Lower lobe of right lung (tissue), 2 donors: ENCODE data around the gene TRIM24. TPM values are rescaled to one million over a fixed set of nuclear protein-coding genes. Genes with fewer than 3 reads are reported as not detected.
"Not testable (repeated sequence)": the region's sequence is repeated elsewhere in the genome, so short reads cannot be mapped to it uniquely, and the experiment has no call there.

ENCODE experiments used
- ATAC-seq, 2 donors: fragments of 200-7000 bp; cut with Tn5 transposase; one replicate each; pipeline ENCODE4 v1.9.1; 2020 to 2022; ENCODE audit warnings: mild to moderate bottlenecking in 2 of 2, moderate library complexity in 2 of 2
- DNase-seq: peaks from one replicate; pipeline ENCODE4 v3.0.0-alpha.2; 2020
- H3K27ac ChIP-seq: fragments of 200-600 bp; one replicate; pipeline ENCODE4 v1.8.0; 2022
- H3K27me3 ChIP-seq: fragments of 200-600 bp; one replicate; pipeline ENCODE4 v1.8.0; 2022; ENCODE audit warnings: low read depth
- H3K36me3 ChIP-seq: fragments of 200-600 bp; one replicate; pipeline ENCODE4 v1.8.0; 2022; ENCODE audit warnings: mild to moderate bottlenecking
- H3K4me1 ChIP-seq: fragments of 200-600 bp; one replicate; pipeline ENCODE4 v1.8.0; 2022
- H3K4me3 ChIP-seq: fragments of 200-600 bp; one replicate; pipeline ENCODE4 v1.8.0; 2022; ENCODE audit warnings: mild to moderate bottlenecking
- H3K9me3 ChIP-seq: fragments of 200-600 bp; one replicate; pipeline ENCODE4 v1.8.0; 2022
- intact Hi-C: fragments of 100-400 bp; cut with DNase I; formaldehyde crosslinking; loops from one replicate; pipeline ENCODE4 v1.11.0; 2022
- total RNA-seq: library from RNA; stranded (reverse); fragmentation: NEBNext Ultra II Directional; extraction: Animal tissue kit (Norgen Biotek cat#: 25700); gene quantifications from one replicate; pipeline ENCODE4 v1.2.1, GENCODE V29; 2021
- TF ChIP-seq, protein P1 (sequence below): fragments of 200-600 bp; IDR thresholded peaks from one replicate; pipeline ENCODE4 v1.8.0; 2022; ENCODE audit warnings: antibody characterized with exemption, mild to moderate bottlenecking
- donor health status: DM: no; HTN: yes; CAD: no; lungs with severe emphysema.

The TRIM24 gene
- total RNA-seq, 1 donor from 2014 or later: 25.8 TPM

DNA sequence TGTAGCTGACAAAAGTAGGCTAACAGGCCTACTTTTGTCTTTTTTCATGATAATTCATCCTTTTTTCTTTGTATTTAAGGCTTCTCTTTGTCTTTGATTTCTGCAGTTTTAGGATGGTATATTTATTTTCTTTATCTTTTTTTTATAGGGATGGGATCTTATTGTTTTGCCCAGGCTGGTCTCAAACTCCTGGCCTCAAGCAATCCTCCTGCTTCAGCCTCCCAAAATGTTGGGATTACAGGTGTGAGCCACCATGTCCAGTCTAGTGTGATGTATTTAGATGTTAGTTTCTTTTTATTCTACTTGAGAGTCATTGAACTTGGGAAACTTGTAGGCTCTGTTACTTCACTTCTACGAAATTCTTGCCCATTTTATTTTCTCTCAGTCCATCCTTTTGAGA, 35.4 kb downstream of the TRIM24 start:
- H3K4me1 ChIP-seq: peaks cover 10% of the 10 kb centered on the region
- no peaks in the 10 kb centered on the region for H3K27me3 ChIP-seq
- H3K36me3 ChIP-seq: no peaks in the 10 kb centered on the region
- no peaks in the 10 kb centered on the region for H3K9me3 ChIP-seq
- DNase-seq (no peak), ATAC-seq (no peak)
- H3K27ac ChIP-seq: no peak overlapping the region
- intact Hi-C loops: no loop called here
- TF ChIP-seq, protein P1, sequence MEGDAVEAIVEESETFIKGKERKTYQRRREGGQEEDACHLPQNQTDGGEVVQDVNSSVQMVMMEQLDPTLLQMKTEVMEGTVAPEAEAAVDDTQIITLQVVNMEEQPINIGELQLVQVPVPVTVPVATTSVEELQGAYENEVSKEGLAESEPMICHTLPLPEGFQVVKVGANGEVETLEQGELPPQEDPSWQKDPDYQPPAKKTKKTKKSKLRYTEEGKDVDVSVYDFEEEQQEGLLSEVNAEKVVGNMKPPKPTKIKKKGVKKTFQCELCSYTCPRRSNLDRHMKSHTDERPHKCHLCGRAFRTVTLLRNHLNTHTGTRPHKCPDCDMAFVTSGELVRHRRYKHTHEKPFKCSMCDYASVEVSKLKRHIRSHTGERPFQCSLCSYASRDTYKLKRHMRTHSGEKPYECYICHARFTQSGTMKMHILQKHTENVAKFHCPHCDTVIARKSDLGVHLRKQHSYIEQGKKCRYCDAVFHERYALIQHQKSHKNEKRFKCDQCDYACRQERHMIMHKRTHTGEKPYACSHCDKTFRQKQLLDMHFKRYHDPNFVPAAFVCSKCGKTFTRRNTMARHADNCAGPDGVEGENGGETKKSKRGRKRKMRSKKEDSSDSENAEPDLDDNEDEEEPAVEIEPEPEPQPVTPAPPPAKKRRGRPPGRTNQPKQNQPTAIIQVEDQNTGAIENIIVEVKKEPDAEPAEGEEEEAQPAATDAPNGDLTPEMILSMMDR: no peak
- H3K4me3 ChIP-seq: no peak overlapping the region

DNA sequence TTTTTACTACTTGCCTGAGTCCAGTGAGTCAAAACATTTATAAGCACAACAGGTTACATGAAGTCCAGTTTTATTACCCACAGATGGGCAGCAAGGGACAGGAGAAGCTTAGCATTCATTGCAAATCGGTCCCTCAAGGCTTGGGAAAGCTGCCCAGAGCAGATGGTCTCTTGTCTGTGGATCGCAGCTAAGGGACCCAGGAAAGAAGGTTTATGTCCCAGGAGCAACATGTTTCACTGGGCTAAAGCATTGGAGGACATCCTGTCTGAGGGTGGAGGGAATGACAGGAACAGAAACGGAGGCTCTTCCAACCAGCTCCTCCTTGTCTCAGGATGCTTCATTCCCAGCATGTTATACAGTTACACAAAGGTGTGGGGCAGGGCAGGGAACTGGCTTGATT, 39.3 kb downstream of the TRIM24 start:
- TF ChIP-seq, protein P1: no peak
- no peak for DNase-seq
- no peaks in the 10 kb centered on the region for H3K27me3 ChIP-seq
- no peak overlapping the region for H3K4me3 ChIP-seq
- H3K9me3 ChIP-seq: no peaks in the 10 kb centered on the region
- no peak for ATAC-seq
- H3K4me1 ChIP-seq: no peaks in the 10 kb centered on the region
- H3K36me3 ChIP-seq: peaks cover under 1% of the 10 kb centered on the region
- intact Hi-C loops: no loop called here
- no peak overlapping the region for H3K27ac ChIP-seq

DNA sequence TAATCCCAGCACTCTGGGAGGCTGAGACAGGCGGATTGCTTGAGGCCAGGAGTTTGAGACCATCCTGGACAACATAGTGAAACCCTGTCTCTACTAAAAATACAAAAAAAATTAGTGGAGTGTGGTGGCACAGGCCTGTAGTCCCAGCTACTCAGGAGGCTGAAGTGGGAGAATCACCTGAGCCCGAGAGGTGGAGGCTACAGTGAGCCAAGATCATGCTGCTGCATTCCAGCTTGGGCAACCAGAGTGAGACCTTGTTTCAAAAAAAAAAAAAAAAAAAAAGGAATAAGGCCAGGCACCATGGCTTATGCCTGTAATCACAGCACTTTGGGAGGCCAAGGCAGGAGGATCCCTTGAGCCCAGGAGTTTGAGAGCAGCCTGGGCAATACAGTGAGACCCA, 40.2 kb downstream of the TRIM24 start:
- intact Hi-C loops, DNase-seq, ATAC-seq: not testable (repeated sequence)

DNA sequence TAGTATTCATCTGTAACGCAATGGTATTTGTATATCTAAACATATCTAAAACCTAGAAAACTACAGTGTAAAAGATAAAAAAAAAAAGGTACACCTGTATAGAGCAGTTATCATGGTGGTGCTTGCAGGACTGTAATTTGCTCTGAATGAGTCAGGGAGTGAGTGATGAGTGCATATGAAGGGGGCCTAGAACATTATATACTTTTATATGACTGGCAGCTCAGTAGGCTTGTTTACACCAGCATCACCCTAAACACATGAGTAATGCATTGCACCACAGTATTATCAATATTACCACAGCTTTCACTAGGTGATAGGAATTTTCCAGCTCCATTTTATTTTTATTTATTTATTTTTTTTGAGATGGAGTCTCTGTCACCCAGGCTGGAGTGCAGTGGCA, 40.8 kb downstream of the TRIM24 start:
- DNase-seq (no peak), ATAC-seq (no peak)
- Histone ChIP-seq H3K4me1 (no peaks in the 10 kb centered on the region), H3K36me3 (peaks cover 13% of the 10 kb centered on the region), H3K4me3 (no peak overlapping the region), H3K27me3 (no peaks in the 10 kb centered on the region), H3K27ac (no peak overlapping the region), H3K9me3 (no peaks in the 10 kb centered on the region)
- TF ChIP-seq, protein P1: no peak
- intact Hi-C loops: no loop called here

More for the DNA sequence above, 40.2 kb downstream of the TRIM24 start:
- not testable (repeated sequence) for H3K27me3 ChIP-seq, H3K36me3 ChIP-seq, H3K4me3 ChIP-seq, H3K9me3 ChIP-seq, H3K27ac ChIP-seq, H3K4me1 ChIP-seq

DNA sequence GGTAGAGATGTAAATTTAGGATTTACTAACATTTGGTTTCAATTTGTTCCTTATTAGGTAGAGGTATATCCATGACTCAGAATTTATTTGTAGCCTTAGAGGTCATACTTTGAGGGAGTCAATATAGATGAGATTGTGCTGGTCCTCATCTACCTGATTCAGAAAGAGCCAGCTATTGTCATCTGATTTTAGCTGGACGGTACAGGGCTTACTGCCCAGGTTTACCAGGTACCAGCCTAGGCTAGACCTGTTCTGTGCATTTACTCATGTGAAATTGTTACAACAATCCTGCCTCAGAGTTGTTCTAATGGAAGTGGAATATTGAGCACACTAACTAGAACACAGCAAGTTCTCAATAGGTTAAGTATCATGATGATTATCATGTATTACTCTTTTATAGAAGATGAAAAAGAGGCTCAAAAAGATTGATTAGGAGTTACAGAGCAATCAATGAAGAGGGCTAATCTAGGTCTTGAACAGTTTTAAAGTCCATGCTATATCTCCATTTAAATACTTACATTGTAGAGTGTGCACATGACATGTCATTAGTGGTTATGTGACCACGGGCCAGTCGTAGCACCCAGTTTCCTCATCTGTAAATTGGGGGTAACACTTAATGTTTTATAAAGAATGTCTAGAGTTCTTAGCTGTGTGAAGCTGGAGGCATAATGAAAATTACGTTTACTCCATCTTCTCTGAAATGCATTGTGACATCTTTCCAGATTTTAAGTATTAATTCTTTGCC, 42.1 kb downstream of the TRIM24 start:
- no peaks in the 10 kb centered on the region for H3K27me3 ChIP-seq
- intact Hi-C loops: no loop called here
- TF ChIP-seq, protein P1: no peak
- peaks cover 13% of the 10 kb centered on the region for H3K36me3 ChIP-seq
- no peaks in the 10 kb centered on the region for H3K4me1 ChIP-seq
- no peaks in the 10 kb centered on the region for H3K9me3 ChIP-seq
- no peak for DNase-seq
- ATAC-seq: no peak
- no peak overlapping the region for H3K4me3 ChIP-seq
- no peak overlapping the region for H3K27ac ChIP-seq

DNA sequence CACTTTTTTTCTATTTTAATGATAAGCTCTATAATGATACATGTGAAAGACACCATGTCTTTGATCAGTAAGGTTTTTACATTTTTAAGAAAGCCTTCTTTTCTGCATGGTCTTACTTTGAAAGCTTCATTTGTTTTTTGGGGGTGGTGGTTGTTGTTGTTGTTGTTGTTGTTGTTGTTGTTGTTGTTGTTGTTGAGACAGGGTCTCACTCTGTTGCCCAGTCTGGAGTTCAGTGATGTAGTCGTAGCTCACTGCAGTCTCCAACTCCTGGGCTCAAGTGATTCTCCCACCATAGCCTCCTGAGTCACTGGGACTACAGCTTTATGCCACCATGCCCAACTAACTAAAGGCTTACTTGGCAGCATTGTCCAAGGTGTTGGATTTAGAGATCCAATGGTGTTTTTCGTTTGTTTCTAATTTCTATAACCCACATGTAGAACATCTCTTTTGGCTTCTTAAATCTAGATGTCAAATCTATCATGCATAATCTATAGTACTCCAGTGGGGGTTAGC, 45.4 kb downstream of the TRIM24 start:
- Histone ChIP-seq H3K27ac (no peak overlapping the region), H3K4me1 (no peaks in the 10 kb centered on the region), H3K27me3 (no peaks in the 10 kb centered on the region), H3K4me3 (no peak overlapping the region), H3K36me3 (peaks cover 18% of the 10 kb centered on the region), H3K9me3 (no peaks in the 10 kb centered on the region)
- no peak for ATAC-seq
- intact Hi-C loops: no loop called here
- DNase-seq: no peak
- TF ChIP-seq, protein P1: no peak
